ENCODE measurements around the gene RBPJ. TPM values are rescaled to one million over a fixed set of nuclear protein-coding genes. Genes with fewer than 3 reads are reported as not detected.
A peak's percentile ranks its signal among the peaks of the same experiment; 100 is the strongest.
"Not testable (repeated sequence)": the region's sequence is repeated elsewhere in the genome, so short reads cannot be mapped to it uniquely, and the experiment has no call there.

RBPJ gene
- total RNA-seq, 2 donors from 2014 or later, result 41.7 to 98.2 TPM

DNA sequence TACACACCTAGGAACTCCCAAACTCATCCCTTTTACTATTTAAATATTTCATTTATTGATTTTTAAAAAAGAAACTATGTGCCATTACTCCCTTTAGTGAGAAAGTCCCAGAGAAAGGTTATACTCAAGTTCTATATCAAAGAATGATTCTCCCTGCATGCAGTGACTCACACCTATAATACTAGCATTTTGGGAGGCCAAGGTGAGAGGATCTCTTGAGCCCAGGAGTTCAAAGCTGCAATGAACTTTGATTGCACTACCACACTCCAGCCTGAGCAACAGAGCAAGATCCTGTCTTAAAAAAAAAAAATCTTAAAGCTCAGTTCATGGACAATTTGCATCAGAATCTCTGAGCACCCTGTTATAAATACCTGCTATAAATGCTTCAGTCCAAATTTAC lies 9.2 kb upstream of the RBPJ start:
- TF ChIP-seq, protein P1, sequence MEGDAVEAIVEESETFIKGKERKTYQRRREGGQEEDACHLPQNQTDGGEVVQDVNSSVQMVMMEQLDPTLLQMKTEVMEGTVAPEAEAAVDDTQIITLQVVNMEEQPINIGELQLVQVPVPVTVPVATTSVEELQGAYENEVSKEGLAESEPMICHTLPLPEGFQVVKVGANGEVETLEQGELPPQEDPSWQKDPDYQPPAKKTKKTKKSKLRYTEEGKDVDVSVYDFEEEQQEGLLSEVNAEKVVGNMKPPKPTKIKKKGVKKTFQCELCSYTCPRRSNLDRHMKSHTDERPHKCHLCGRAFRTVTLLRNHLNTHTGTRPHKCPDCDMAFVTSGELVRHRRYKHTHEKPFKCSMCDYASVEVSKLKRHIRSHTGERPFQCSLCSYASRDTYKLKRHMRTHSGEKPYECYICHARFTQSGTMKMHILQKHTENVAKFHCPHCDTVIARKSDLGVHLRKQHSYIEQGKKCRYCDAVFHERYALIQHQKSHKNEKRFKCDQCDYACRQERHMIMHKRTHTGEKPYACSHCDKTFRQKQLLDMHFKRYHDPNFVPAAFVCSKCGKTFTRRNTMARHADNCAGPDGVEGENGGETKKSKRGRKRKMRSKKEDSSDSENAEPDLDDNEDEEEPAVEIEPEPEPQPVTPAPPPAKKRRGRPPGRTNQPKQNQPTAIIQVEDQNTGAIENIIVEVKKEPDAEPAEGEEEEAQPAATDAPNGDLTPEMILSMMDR (IDR thresholded peaks at IDR 0.05), result no peak
- Histone ChIP-seq H3K36me3 (no peaks in the 10 kb centered on the region), H3K9ac (ENCODE audit: low read depth in 2 of 2, low read length in 2 of 2) (no peak overlapping the region), H3K4me3 (no peak overlapping the region), H3K27ac (no peak overlapping the region), H3K4me1 (no peaks in the 10 kb centered on the region), H3K27me3 (no peaks in the 10 kb centered on the region), H3K9me3 (no peaks in the 10 kb centered on the region)
- no peak for DNase-seq
- intact Hi-C loops (cut with DNase I), result no loop called here

DNA sequence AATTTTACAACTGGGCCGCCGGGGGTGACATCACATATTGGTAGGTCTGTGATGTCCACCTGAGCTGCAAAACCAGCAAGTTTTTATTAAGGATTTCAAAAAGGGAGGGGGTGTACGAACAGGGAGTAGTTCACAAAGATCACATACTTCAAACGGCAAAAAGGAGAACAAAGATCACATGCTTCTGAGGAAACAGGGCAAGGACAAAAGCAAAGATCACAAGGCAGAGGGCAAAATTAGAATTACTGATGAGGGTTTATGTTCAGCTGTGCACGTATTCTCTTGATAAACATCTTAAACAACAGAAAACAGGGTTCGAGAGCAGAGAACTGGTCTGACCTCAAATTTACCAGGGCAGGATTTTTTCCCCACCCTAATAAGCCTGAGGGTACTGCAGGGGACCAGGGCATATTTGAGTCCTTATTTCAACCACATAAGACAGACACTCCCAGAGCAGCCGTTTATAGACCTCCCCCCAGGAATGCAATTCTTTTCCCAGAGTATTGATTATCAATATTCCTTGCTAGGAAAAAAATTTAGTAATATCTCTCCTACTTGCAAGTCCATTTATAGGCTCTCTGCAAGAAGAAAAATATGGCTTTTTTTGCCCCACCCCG lies 5.4 kb upstream of the RBPJ start:
- H3K27me3 ChIP-seq; H3K36me3 ChIP-seq; DNase-seq; H3K9ac ChIP-seq (ENCODE audit: low read depth in 2 of 2, low read length in 2 of 2); H3K27ac ChIP-seq; H3K4me1 ChIP-seq; intact Hi-C loops (cut with DNase I); H3K9me3 ChIP-seq; H3K4me3 ChIP-seq: not testable (repeated sequence)

DNA sequence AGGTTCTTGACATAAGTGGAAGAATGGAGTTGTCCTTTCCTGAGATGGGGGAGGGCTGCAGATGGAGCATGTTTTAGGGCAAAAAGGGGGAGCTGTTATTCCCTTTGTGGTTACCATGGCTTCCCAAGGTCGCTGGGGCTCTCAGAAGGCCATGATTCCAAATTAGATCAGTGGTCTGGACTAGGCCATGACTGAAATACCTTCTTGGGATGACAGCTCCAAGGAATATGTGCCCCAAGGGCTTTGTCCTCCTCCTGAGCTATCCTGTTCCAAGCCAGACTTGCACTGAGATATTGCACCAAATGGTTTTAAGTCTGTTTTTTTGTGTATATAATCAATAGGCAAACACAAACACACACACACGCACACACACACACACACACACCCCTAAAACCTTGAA lies 3.0 kb upstream of the RBPJ start:
- Histone ChIP-seq H3K27ac (no peak overlapping the region), H3K9ac (ENCODE audit: low read depth in 2 of 2, low read length in 2 of 2) (no peak overlapping the region), H3K9me3 (no peaks in the 10 kb centered on the region), H3K4me3 (no peak overlapping the region), H3K36me3 (no peaks in the 10 kb centered on the region), H3K4me1 (no peaks in the 10 kb centered on the region), H3K27me3 (no peaks in the 10 kb centered on the region)
- intact Hi-C loops (cut with DNase I), result no loop called here
- TF ChIP-seq, protein P1 (IDR thresholded peaks at IDR 0.05), result no peak
- DNase-seq, result no peak

DNA sequence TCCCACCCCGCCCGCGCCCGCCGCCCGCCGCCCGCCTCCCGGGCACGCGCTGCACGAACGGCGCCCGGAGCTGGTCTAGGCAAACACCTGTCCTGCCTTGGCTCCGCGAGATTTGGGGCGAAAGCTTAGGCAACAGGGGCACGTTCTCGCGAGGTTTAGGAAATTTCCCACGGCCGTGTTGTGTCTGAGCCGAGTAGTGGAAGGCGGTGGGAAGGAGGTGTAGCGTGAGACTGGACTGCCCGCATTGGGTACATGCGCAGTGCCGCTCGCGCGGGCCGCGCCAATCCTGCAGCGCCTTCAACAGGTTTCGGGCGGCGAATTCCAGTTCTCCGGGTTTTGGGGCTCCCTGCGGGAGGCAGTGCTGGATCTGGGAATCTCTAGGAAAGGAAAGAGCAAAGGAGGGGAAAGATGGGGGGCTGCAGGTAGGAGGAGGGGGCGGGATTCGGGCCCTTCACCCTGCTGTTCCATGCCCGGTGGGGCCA lies 1.3 kb upstream of the RBPJ start:
- intact Hi-C loops (cut with DNase I), result no loop called here
- DNase-seq, result peak; percentile 99
- H3K27ac ChIP-seq, result peak overlapping the region; percentile 88
- H3K9ac ChIP-seq (ENCODE audit: low read depth in 2 of 2, low read length in 2 of 2), result peak overlapping the region; percentile 57 to 78
- no peaks in the 10 kb centered on the region for H3K27me3 ChIP-seq
- no peaks in the 10 kb centered on the region for H3K36me3 ChIP-seq
- peak overlapping the region; percentile 61 for H3K4me3 ChIP-seq
- TF ChIP-seq, protein P1 (IDR thresholded peaks at IDR 0.05), result no peak
- no peaks in the 10 kb centered on the region for H3K9me3 ChIP-seq
- H3K4me1 ChIP-seq, result no peaks in the 10 kb centered on the region

DNA sequence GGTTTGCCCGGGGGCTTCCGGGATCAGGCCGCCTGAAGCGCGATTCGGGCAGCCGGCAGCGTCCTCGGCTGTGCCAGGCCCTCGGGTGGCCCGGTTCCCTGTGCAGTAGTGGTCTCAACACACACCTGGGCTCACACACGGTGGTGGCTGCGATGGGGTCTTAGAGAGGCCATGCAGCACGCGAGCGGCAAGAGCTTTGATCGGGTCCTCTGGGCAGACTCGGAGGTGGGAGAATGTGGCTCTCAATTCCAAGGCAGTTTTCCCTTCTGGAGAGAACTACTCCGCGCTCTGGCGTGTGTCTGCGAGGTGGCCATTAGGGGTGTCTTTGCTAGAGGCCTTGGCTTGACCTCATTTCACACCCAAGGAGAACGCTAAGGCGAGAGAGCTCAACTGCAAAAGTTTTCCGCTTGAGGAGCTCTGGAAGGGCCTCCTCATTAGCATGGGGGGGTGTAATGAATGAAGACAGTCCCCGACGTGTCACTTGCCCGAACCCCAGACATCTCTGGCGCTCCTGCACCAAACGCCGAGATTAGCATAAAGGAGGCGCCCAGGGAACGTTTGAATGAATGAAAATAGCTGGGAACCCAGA lies 771 bp upstream of the RBPJ start:
- no peaks in the 10 kb centered on the region for H3K36me3 ChIP-seq
- TF ChIP-seq, protein P1 (IDR thresholded peaks at IDR 0.05), result no peak
- intact Hi-C loops (cut with DNase I), result loop anchor here (5.0 kb wide), 1 partner anchor 238 kb away; no protein-coding TSS in a partner anchor
- no peaks in the 10 kb centered on the region for H3K27me3 ChIP-seq
- peak overlapping the region; percentile 88 for H3K27ac ChIP-seq
- H3K9ac ChIP-seq (ENCODE audit: low read depth in 2 of 2, low read length in 2 of 2), result peak overlapping the region; percentile 57 to 78
- H3K4me1 ChIP-seq, result no peaks in the 10 kb centered on the region
- peak overlapping the region; percentile 61 for H3K4me3 ChIP-seq
- H3K9me3 ChIP-seq, result no peaks in the 10 kb centered on the region
- no peak for DNase-seq
